Epithelial cell of proximal tubule (primary cell): ENCODE measurements around the gene ZNRF2. TPM values are rescaled to one million over a fixed set of nuclear protein-coding genes. Genes with fewer than 3 reads are reported as not detected.
"Not testable (repeated sequence)": the region's sequence is repeated elsewhere in the genome, so short reads cannot be mapped to it uniquely, and the experiment has no call there.

Experiments
- DNase-seq: peaks from one replicate; pipeline ENCODE4 v3.0.0-alpha.2; 2011; ENCODE audit warnings: low read depth
- H3K4me3 ChIP-seq: 2 replicates; pipeline ENCODE4 v1.5.1; 2011; ENCODE audit warnings: low read depth, mild to moderate bottlenecking, low read length
- CTCF ChIP-seq: conservative IDR thresholded peaks from 2 replicates; pipeline ENCODE4 v1.5.1; 2012; ENCODE audit warnings: low read depth, mild to moderate bottlenecking, low read length
- total RNA-seq: library from RNA; depleted of rRNA; stranded (reverse); fragments of >200 nt; gene quantifications from 2 replicates; pipeline ENCODE4 v1.2.3, GENCODE V29; 2015

Gene ZNRF2
- total RNA-seq, 1 donor from 2014 or later: 16.5 TPM

- H3K4me3 ChIP-seq: no peak overlapping the region
- no peak for DNase-seq
- no peak for TF ChIP-seq CTCF
These were observed 94.7 kb downstream of the ZNRF2 start for GRCh38 chr7:30379131-30379530.

GRCh38 chr7:30379741-30380140 lies 95.3 kb downstream of the ZNRF2 start:
- no peak for DNase-seq
- H3K4me3 ChIP-seq: no peak overlapping the region
- TF ChIP-seq CTCF: no peak

- no peak for DNase-seq
- no peak overlapping the region for H3K4me3 ChIP-seq
- TF ChIP-seq CTCF: no peak
These were observed 95.9 kb downstream of the ZNRF2 start for GRCh38 chr7:30380294-30380693.

- not testable (repeated sequence) for H3K4me3 ChIP-seq, DNase-seq
These were observed 96.4 kb downstream of the ZNRF2 start for GRCh38 chr7:30380824-30381223.

GRCh38 chr7:30382607-30383006 lies 98.2 kb downstream of the ZNRF2 start:
- DNase-seq: peak; percentile 12
- no peak for TF ChIP-seq CTCF
- H3K4me3 ChIP-seq: no peak overlapping the region

GRCh38 chr7:30389791-30390190 lies 105.4 kb downstream of the ZNRF2 start:
- TF ChIP-seq CTCF: no peak
- no peak for DNase-seq
- no peak overlapping the region for H3K4me3 ChIP-seq

GRCh38 chr7:30390736-30391636 lies 106.6 kb downstream of the ZNRF2 start:
- no peak for DNase-seq
- H3K4me3 ChIP-seq: no peak overlapping the region
- TF ChIP-seq CTCF: no peak
